SU-DHL-6 (cell line): Measurements from ENCODE around the gene ZSCAN29.

Experiments
- CTCF ChIP-seq: fragments of 200-600 bp; sonication (generic); IDR thresholded peaks from one replicate; pipeline ENCODE4 v1.5.1; 2017; ENCODE audit warnings: antibody characterized with exemption, mild to moderate bottlenecking, low read length, moderate library complexity; ENCODE audit not compliant: insufficient read depth, poor library complexity, severe bottlenecking
- EZH2phosphoT487 ChIP-seq: fragments of 200-600 bp; sonication (generic), shearing (Covaris generic); conservative IDR thresholded peaks from 2 replicates; pipeline ENCODE4 v1.6.1; 2018; ENCODE audit warnings: mild to moderate bottlenecking, antibody characterized with exemption, low read length, moderate library complexity, mixed read lengths

- no peak for TF ChIP-seq CTCF
- TF ChIP-seq EZH2phosphoT487: no peak
Observed at GRCh38 chr15:43318990-43319771, 51.7 kb downstream of the ZSCAN29 start.
